GM21423 (cell line): Measurements from ENCODE around the gene FAIM2.

Source experiments
- ATAC-seq: cut with Tn5 transposase; IDR thresholded peaks from one replicate; pipeline ENCODE4 v1.9.1; 2021; ENCODE audit warnings: mild to moderate bottlenecking, moderate library complexity; ENCODE audit not compliant: unreplicated experiment

The FAIM2 gene

DNA sequence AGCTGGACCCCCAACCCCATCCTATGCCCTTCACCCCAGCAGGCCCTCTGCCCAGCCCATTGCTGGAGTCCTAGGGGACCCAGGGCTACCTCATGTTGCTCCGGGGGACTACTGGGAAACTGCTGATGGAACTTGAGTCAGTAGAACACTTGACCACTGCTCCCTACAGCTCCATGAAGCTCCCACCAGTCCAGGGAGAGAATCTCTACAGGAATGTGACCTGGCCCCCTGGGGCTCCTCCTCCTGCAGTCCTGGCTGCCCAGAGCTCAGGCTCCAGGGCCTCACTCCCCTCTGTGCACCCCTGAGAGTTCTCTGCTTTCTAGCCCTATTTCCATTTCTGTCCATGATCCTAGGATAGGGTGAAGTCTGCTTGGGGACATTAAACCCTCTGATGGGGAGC, 36.0 kb upstream of the FAIM2 start:
- ATAC-seq, result no peak

DNA sequence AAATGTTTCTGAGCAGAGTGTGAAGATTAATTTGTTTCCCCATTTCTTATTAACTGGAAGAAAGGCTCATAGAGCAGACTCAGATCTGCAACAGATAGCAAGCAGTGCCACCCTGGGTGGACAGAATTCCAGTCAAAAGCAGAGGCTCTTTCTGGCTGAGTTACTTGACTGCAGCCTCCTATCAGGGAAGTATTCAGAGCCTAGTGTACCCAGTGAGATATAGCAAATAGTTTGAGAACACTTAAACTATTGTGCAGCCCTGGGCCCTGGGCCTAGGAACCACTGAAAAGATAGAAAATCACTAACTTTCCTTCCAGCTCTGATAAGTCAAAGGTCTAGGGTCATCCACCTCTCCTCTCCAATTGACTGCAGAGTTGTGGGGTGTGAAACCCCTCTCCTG, 35.6 kb upstream of the FAIM2 start:
- ATAC-seq, result no peak

GRCh38 chr12:49937639-49938300, 34.1 kb upstream of the FAIM2 start:
- ATAC-seq, result no peak

DNA sequence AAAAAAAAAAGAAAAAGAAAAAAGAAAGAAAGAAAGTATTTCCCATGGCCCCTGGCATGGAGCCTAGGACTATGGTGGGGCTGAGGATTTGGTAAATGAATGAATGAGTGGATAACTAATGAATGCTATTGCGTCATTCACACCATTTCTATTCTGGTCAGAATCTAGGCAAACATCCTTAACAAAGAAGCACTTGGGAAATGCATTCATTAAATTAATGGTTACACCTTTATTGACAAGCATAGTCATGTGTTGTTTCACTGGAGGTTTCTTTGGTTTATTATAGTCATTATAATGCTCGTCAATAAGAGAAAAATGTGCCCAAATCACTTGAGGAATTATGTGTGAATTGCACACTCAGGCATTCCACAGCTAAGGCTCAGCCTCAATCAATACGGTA, 33.2 kb upstream of the FAIM2 start:
- ATAC-seq, result no peak

DNA sequence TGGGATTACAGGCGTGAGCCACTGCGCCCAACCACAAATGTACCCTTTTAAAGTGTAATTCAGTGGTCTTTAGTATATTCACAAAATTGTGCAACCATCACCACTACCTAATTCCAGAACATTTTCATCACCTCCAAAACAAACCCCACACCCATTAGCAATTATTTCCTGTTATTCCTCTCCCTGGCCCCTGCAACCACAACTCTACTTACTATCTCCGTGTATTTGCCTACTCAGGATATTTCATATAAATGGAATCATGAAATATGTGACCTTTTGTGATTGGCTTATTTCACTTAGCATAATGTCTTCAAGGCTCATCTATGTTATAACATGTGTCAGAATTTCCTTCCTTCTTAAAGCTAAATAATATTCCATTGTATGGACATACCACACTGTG, 30.8 kb upstream of the FAIM2 start:
- ATAC-seq, result no peak

DNA sequence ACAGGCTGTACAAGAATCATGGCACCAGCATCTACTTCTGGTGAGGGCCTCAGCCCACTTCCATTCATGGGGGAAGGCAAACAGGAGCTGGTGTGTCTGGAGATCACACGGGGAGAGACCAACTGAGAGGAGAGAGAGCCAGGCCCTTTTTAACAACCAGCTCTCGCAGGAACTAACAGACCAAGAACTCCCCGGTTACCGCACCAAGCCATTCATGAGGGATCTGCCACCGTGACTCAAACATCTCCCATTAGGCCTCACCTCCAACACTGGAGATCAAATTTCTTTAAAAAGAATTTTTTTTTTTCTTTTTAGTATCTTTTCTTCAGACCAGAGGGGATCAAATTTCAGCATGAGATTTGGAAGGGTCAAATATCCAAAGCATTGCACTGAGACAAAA, 30.1 kb upstream of the FAIM2 start:
- ATAC-seq, result no peak

- ATAC-seq, result no peak
These were observed 28.9 kb upstream of the FAIM2 start for GRCh38 chr12:49932533-49933130.

GRCh38 chr12:49932023-49932422, 28.3 kb upstream of the FAIM2 start:
- no peak for ATAC-seq

DNA sequence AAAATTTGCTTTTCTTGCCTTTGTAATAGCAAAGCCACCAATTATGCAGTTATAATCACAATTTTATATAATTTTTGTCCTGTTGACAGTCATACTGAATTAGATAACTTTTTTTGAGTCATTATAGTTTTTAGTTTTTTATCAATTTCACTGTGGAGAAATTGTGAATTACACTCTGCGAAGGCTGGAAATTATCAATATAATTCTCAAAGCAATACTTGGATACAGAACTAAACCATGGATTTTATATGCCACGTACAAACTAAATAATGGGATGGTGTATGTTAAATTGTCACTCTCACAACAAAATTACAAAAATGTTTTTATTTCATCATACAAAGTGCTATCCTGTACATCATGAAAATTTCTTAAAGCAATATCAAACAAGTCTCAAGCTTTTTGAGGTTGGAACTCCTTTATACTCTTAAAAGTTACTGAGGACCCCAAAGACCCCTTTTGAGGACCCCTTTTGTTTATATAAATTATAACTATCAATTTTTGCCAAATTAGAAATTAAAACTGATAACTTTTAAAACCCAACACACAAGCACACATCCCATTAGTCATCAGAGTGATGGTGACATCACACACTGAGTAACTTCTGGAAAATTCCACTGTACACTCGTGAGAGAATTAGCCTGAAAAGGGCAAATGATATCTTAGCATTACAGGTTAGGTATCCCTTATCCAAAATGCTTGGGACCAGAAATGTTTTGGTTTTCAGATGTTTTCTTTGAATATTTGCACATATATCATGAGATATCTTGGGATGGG, 27.0 kb upstream of the FAIM2 start:
- no peak for ATAC-seq

- ATAC-seq, result no peak
These were observed 25.9 kb upstream of the FAIM2 start for GRCh38 chr12:49929581-49929980.

DNA sequence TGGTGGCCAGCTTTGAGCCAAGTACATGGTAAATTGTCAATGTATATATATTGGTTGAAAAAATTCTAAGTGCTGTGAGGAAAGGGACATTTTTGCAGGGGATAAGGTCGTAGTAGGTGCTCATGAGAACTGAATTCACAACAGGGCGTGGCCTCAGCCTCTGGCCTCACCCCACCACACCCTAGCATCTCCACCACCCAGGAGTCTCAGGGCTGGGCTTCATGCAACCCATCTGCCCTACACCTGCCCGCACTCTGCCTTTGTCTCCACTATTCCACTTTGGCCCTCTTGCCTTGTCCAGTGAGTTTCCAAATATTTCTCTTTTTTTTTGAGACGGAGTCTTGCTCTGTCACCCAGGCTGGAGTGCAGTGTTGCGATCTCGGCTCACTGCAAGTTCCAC, 24.8 kb upstream of the FAIM2 start:
- ATAC-seq, result no peak

GRCh38 chr12:49925433-49926204, 21.9 kb upstream of the FAIM2 start:
- no peak for ATAC-seq

DNA sequence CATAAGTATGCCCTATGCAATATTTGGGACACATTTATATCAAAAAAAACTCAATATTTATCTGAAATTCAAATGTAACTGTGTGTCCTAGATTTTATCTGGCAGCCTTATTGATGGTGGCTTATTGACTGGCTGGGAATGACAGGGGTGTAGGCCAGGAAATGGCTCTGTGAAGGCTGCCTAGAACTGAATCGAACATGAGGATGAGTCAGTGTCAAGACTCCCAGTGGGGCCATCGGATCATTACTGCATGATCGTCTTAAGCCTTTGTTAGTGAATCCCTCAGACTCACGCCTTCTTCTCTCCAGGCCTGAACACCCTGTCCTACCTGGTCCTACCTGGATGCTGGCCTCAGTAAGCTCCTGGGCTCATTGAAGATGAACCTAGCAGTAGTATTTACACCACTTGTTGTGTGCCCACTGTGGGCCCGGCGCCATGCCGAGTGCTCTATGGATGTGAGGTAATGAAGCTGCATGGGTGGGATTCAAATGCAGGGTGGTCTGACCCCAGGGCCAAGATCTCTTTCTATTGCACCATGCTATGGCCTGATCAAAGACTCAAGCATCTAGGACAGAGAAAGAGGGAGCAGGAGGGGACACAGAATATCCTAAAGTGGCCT, 21.0 kb upstream of the FAIM2 start:
- ATAC-seq, result no peak

DNA sequence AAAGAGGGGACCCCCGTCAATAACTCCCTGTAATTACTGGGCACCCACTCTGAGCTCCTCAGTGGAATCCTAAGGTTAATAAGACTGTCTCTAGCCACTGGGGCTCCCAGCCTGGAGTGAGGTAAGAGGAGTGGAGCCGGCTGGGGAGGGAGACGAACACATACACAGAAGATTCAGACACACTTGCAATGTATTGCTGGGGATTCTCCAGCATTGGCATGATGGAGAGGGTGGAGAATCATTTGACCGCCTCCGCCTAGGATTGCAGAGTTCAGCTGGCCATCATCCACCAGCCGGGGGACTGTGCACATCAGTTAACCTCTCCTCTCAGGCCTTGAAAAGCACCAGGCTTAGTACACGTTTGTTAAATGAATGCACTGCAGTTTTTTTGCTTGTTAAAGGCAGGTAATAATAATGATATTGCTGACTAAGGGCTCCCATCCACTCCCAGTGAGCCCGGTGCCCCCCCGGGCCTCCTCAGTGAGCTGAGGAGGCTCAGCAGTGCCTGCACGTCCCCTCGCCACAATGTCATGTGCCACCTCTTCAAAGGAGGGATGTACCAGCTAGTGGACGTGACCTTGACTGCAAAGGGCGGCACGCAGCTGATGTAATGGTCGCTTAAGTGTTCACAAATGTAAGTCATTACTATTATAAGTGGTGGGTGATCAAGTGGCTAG, 20.3 kb upstream of the FAIM2 start:
- no peak for ATAC-seq

DNA sequence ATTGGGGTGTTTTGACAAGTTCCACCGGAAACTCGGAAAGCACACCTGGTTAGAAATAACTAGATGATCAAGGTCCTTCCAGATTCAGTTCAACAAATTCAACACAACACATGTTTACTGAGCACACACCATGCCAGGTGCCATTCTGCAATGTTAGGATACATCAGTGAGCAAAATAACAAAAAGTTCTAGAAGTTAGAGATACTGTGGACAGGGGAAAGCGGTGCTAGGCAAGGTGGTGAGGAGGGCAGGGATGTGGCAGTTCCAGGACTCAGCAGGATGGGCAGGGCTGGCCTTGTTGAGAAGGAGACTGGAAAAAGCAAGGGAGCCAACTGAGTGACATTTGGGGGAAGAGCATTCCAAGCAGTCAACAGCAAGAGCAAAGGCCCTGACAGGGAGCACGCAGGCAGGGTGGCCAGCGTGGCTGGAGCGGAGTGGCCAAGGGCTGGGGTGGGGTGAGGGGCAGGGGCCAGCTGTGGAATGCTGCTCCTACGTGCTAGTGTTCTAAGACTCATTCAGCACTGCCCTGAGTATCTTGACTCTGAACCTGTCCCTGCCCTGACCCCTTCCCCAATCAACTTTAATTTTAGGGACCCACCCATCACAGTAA, 19.4 kb upstream of the FAIM2 start:
- ATAC-seq, result no peak

DNA sequence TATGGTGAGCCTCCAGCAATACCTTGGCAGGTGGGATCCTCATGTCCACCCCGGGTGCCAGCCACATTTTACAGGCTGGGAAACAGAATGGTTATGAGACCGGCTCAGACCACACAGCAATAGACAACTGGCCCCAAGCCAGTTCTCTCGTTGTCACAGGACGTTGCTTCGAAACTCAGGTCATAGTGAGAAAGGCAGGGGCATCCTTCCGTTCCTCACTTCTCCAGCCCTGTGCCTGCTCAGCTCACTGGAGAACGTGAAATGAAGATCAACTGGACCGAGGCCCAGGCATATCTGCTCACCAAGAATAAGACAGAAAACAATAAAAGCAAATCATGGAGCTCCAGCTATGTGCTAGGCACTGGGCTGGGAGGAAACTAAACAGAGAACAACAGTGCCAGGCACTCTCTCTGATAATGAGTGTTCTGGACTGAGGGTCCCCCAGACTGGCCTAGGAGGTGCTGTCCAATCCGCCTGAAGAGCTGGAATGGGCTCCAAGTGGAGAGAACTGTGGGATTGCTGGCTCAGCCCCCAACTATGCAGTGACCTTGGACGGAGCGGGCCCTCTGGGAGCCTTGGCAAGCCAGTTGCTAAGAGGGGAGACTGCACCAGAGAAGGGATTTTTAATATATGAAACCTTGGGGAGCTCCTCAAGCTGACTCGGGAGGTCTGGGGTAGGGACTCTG, 18.8 kb upstream of the FAIM2 start:
- no peak for ATAC-seq

GRCh38 chr12:49921936-49922335, 18.2 kb upstream of the FAIM2 start:
- no peak for ATAC-seq

DNA sequence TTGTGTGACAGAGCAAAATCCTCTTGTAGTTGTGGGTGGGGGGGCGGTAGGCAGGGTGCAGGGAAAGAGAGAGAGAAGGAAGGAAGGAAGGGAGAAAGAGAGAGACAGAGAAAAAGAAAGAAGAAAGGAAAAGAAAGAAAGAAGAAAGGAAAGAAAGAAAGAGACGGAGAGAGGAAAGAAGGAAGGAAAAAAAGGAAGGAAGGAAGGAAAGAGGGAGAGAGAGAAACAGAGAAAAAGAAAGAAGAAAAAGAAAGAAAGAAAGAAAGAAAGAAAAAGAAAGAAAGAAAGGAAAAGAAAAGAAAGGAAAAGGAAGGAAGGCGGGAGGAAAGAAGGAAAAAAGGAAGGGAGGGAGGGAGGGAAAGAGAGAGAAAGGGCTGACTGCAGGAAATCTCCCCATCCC, 17.6 kb upstream of the FAIM2 start:
- no peak for ATAC-seq

DNA sequence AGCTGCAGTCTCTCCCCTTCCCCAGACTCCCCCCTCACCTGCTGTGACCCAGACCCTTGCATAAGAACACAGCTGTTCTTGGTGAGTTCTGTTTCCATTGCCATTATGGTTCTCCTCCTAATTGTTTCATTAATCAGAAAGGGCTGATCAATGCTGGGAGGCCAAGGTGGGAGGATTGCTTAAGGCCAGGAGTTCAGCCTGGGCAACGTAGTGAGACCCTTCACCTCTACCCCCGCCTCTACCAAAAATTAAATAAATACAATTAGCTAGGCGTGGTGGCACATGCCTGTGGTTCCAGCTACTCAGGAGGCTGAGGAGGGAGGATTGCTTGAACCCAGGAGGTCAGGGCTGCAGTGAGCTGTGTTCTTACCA, 17.2 kb upstream of the FAIM2 start:
- ATAC-seq, result no peak
